Breast epithelium (tissue), 4 donors: ENCODE data around the gene COX19. TPM values are rescaled to one million over a fixed set of nuclear protein-coding genes. Genes with fewer than 3 reads are reported as not detected.

Experiments used
- DNase-seq, 2 donors: peaks; one replicate each; pipeline ENCODE4 v3.0.0-alpha.2; 2019; ENCODE audit warnings: low spot score in 2 of 2
- H3K27ac ChIP-seq, 2 donors: fragments of 200-600 bp; sonication (generic) in 1 of 2; one replicate each; pipeline ENCODE4 v1.5.1; 2016 to 2019; ENCODE audit warnings: mild to moderate bottlenecking in 1 of 2
- H3K27me3 ChIP-seq, 2 donors: fragments of 200-600 bp; sonication (generic) in 1 of 2; one replicate each; pipeline versions ENCODE4 v1.5.1 to v1.6.0; 2017 to 2019; ENCODE audit warnings: control low read depth in 1 of 2, mild to moderate bottlenecking in 1 of 2
- H3K36me3 ChIP-seq: fragments of 200-600 bp; one replicate; pipeline ENCODE4 v1.5.1; 2019
- H3K4me1 ChIP-seq, 2 donors: fragments of 200-600 bp; sonication (generic); one replicate each; pipeline ENCODE4 v1.5.1; 2016 to 2019; ENCODE audit warnings: control low read depth in 1 of 2
- H3K4me3 ChIP-seq, 3 donors: fragments of 200-600 bp; sonication (generic); 1 replicate in 2 of 3; 2 replicates in 1 of 3; pipeline ENCODE4 v1.5.1; 2016 to 2019; ENCODE audit warnings: mild to moderate bottlenecking in 3 of 3, moderate library complexity in 2 of 3
- H3K9me3 ChIP-seq, 2 donors: fragments of 200-600 bp; sonication (generic) in 1 of 2; one replicate each; pipeline ENCODE4 v1.5.1; 2016 to 2019; ENCODE audit warnings: control low read depth in 1 of 2
- CTCF ChIP-seq, 3 donors: fragments of 450-650 bp; IDR thresholded peaks; one replicate each; pipeline ENCODE4 v1.5.1; 2016 to 2017; ENCODE audit warnings: antibody characterized with exemption in 3 of 3, mild to moderate bottlenecking in 3 of 3, moderate library complexity in 3 of 3
- POLR2A ChIP-seq: fragments of 450-650 bp; IDR thresholded peaks from one replicate; pipeline ENCODE4 v1.6.1; 2016; ENCODE audit warnings: antibody characterized with exemption, mild to moderate bottlenecking, moderate library complexity
- POLR2AphosphoS5 ChIP-seq, 3 donors: sonication (generic); formaldehyde crosslinking; IDR thresholded peaks; one replicate each; pipeline ENCODE4 v1.6.1; 2017; ENCODE audit warnings: antibody characterized with exemption in 3 of 3
- intact Hi-C: fragments of 100-400 bp; cut with DNase I; formaldehyde crosslinking; loops from one replicate; pipeline ENCODE4 v1.15.1; 2023; ENCODE audit warnings: low total_unique reads
- total RNA-seq, 3 donors: library from RNA; depleted of rRNA; stranded (reverse); fragments of >200 nt; gene quantifications; one replicate each; pipeline ENCODE4 v1.1.0, GENCODE V29; 2016

Gene COX19
- total RNA-seq, 3 donors from 2014 or later: 8.5 to 17.3 (median 8.8) TPM

- TF ChIP-seq POLR2AphosphoS5 (IDR thresholded peaks at IDR 0.05) (no peak), POLR2A (no peak), CTCF (IDR thresholded peaks at IDR 0.05) (no peak)
- DNase-seq: no peak
- intact Hi-C loops: loop anchor here (5.0 to 10.0 kb wide), 2 partner anchors 73 to 170 kb away; partner anchors contain the start of gene ZFAND2A
- H3K4me3 ChIP-seq: no peak overlapping the region
- no peaks in the 10 kb centered on the region for H3K4me1 ChIP-seq
- H3K9me3 ChIP-seq: no peaks in the 10 kb centered on the region
- peaks cover 0 to 22% of the 10 kb centered on the region in 2 donors for H3K27me3 ChIP-seq
- no peak overlapping the region for H3K27ac ChIP-seq
- peaks cover 4% of the 10 kb centered on the region for H3K36me3 ChIP-seq
Observed at GRCh38 chr7:994592-995308, 19.4 kb upstream of the COX19 start.

- intact Hi-C loops: loop anchor here (10.0 kb wide), 1 partner anchor 172 kb away; the partner anchor contains the start of gene ZFAND2A
- peak; percentile 92 to 97 for DNase-seq
- Histone ChIP-seq H3K27me3 (peaks cover 3 to 36% of the 10 kb centered on the region in 2 donors), H3K36me3 (peaks cover 4% of the 10 kb centered on the region), H3K4me3 (no peak overlapping the region), H3K4me1 (peaks cover 0 to 7% of the 10 kb centered on the region in 2 donors), H3K27ac (no peak overlapping the region), H3K9me3 (no peaks in the 10 kb centered on the region)
- TF ChIP-seq POLR2A (no peak), POLR2AphosphoS5 (IDR thresholded peaks at IDR 0.05) (peak; percentile 63 to 68 (median 64)), CTCF (IDR thresholded peaks at IDR 0.05) (peak; percentile 94 to 100 (median 100))
Observed at GRCh38 chr7:992709-993607, 17.6 kb upstream of the COX19 start.

GRCh38 chr7:991729-992656, 16.6 kb upstream of the COX19 start:
- DNase-seq: no peak
- TF ChIP-seq POLR2A: no peak
- no peak for TF ChIP-seq POLR2AphosphoS5 (IDR thresholded peaks at IDR 0.05)
- TF ChIP-seq CTCF (IDR thresholded peaks at IDR 0.05): no peak
- no peaks in the 10 kb centered on the region for H3K9me3 ChIP-seq
- no peak overlapping the region for H3K4me3 ChIP-seq
- H3K27me3 ChIP-seq: peaks cover 9 to 46% of the 10 kb centered on the region in 2 donors
- no peak overlapping the region for H3K27ac ChIP-seq
- H3K4me1 ChIP-seq: peaks cover 0 to 7% of the 10 kb centered on the region in 2 donors
- intact Hi-C loops: loop anchor here (10.0 kb wide), 1 partner anchor 173 kb away; the partner anchor contains the start of gene ZFAND2A
- peaks cover 4% of the 10 kb centered on the region for H3K36me3 ChIP-seq

GRCh38 chr7:990933-991728, 15.8 kb upstream of the COX19 start:
- Histone ChIP-seq H3K27ac (no peak overlapping the region), H3K4me1 (peaks cover 0 to 7% of the 10 kb centered on the region in 2 donors), H3K36me3 (no peaks in the 10 kb centered on the region), H3K9me3 (no peaks in the 10 kb centered on the region), H3K27me3 (peaks cover 9 to 54% of the 10 kb centered on the region in 2 donors), H3K4me3 (no peak overlapping the region)
- TF ChIP-seq POLR2AphosphoS5 (IDR thresholded peaks at IDR 0.05) (no peak), POLR2A (no peak)
- intact Hi-C loops: loop anchor here (10.0 kb wide), 1 partner anchor 174 kb away; the partner anchor contains the start of gene ZFAND2A
- DNase-seq: no peak
